ENCODE measurements around the gene COL4A1. TPM values are rescaled to one million over a fixed set of nuclear protein-coding genes. Genes with fewer than 3 reads are reported as not detected.

The COL4A1 gene
- polyA plus RNA-seq, 1 of the 3 experiments (the other 2 are of a cell fraction) = 30.3 TPM

GRCh38 chr13:110268576-110269185 lies 38.3 kb downstream of the COL4A1 start:
- ChIA-PET POLR2A (no interaction called here), CTCF (interaction anchor here (1.2 to 3.5 kb wide), 2 partner anchors 143 to 187 kb away, joined by 3 to 14 read pairs; no protein-coding TSS in a partner anchor)
- H3K36me3 ChIP-seq (replicated peaks in 1 of 2; ENCODE audit: control insufficient read depth in 1 of 2, insufficient read depth in 2 of 2, low read length in 1 of 2) = peaks cover 0 to 20% of the 10 kb centered on the region in 2 experiments

GRCh38 chr13:110268061-110268460 lies 38.9 kb downstream of the COL4A1 start:
- peaks cover 98% of the 10 kb centered on the region for H3K79me2 ChIP-seq (ENCODE audit: insufficient read depth)
- H4K20me1 ChIP-seq (ENCODE audit: insufficient read depth) = peaks cover 34% of the 10 kb centered on the region; the same call in 1 of the 2 replicates
- WGBS (ENCODE audit: low lambda C conversion rate) = 93% methylated on average over 4 of the region's 6 CpGs
- ChIA-PET POLR2A (no interaction called here), CTCF (interaction anchor here (0.9 to 3.5 kb wide), 5 partner anchors 21 to 188 kb away, joined by 3 to 14 read pairs (median 3); partner anchors contain the start of genes COL4A1 and COL4A2)
- no peak overlapping the region for H3K4me3 ChIP-seq (ENCODE audit: low read depth in 2 of 2, low read length in 1 of 2)
- no peaks in the 10 kb centered on the region for H3K9me2 ChIP-seq
- no peaks in the 10 kb centered on the region for H3K27me3 ChIP-seq (ENCODE audit: insufficient read depth)
- no peaks in the 10 kb centered on the region for H3K9me3 ChIP-seq
- peaks cover 0 to 44% of the 10 kb centered on the region in 2 experiments; a peak in 3 of 4 replicates for H3K4me1 ChIP-seq (ENCODE audit: control insufficient read depth in 1 of 2, insufficient read depth in 2 of 2, low read depth in 1 of 2, low read length in 1 of 2)
- DNase-seq = no peak
- no peak overlapping the region for H3K4me2 ChIP-seq
- no peak overlapping the region for H2AFZ ChIP-seq (ENCODE audit: low read depth)
- H3K27ac ChIP-seq (ENCODE audit: low read depth in 2 of 2, low read length in 1 of 2) = no peak overlapping the region; a peak in 1 of 4 replicates
- no peak overlapping the region for H3K9ac ChIP-seq
- H3K36me3 ChIP-seq (replicated peaks in 1 of 2; ENCODE audit: control insufficient read depth in 1 of 2, insufficient read depth in 2 of 2, low read length in 1 of 2) = peaks cover 0 to 15% of the 10 kb centered on the region in 2 experiments
- H3F3A ChIP-seq (replicated peaks; ENCODE audit: insufficient read depth) = peaks cover 6% of the 10 kb centered on the region
- TF ChIP-seq ZBTB33 (IDR thresholded peaks at IDR 0.05; ENCODE audit: borderline replicate concordance, low read depth) (no peak), SIN3A (IDR thresholded peaks at IDR 0.05; ENCODE audit: borderline replicate concordance, low read depth, low read length) (no peak), USF2 (IDR thresholded peaks at IDR 0.05; ENCODE audit: borderline replicate concordance, low read depth, low read length) (no peak), USF1 (IDR thresholded peaks at IDR 0.05; ENCODE audit: borderline replicate concordance, low read depth) (no peak), YY1 (IDR thresholded peaks at IDR 0.05; ENCODE audit: low read depth) (no peak), PBX3 (IDR thresholded peaks at IDR 0.05) (no peak)

More at GRCh38 chr13:110268576-110269185, 38.3 kb downstream of the COL4A1 start:
- Histone ChIP-seq H3K79me2 (ENCODE audit: insufficient read depth) (peaks cover 98% of the 10 kb centered on the region), H3F3A (replicated peaks; ENCODE audit: insufficient read depth) (peaks cover 6% of the 10 kb centered on the region), H3K9me2 (no peaks in the 10 kb centered on the region), H3K4me3 (ENCODE audit: low read depth in 2 of 2, low read length in 1 of 2) (no peak overlapping the region), H3K4me1 (ENCODE audit: control insufficient read depth in 1 of 2, insufficient read depth in 2 of 2, low read depth in 1 of 2, low read length in 1 of 2) (peaks cover 0 to 44% of the 10 kb centered on the region in 2 experiments; a peak in 3 of 4 replicates), H2AFZ (ENCODE audit: low read depth) (no peak overlapping the region), H3K4me2 (no peak overlapping the region), H3K27me3 (ENCODE audit: insufficient read depth) (no peaks in the 10 kb centered on the region), H3K9me3 (no peaks in the 10 kb centered on the region), H4K20me1 (ENCODE audit: insufficient read depth) (peaks cover 40% of the 10 kb centered on the region; the same call in 1 of the 2 replicates), H3K9ac (no peak overlapping the region), H3K27ac (ENCODE audit: low read depth in 2 of 2, low read length in 1 of 2) (no peak overlapping the region; a peak in 1 of 4 replicates)
- WGBS (ENCODE audit: low lambda C conversion rate) = 95% methylated on average over 14 of the region's 16 CpGs
- no peak for DNase-seq
- no peak for TF ChIP-seq CTCF (IDR thresholded peaks at IDR 0.05)
- TF ChIP-seq SIN3A (IDR thresholded peaks at IDR 0.05; ENCODE audit: borderline replicate concordance, low read depth, low read length) = no peak
- TF ChIP-seq RAD21 (IDR thresholded peaks at IDR 0.05; ENCODE audit: low read length) = no peak
- no peak for TF ChIP-seq GATA2 (CRISPR knock-in tag; IDR thresholded peaks at IDR 0.05)
- no peak for TF ChIP-seq POLR2AphosphoS5 (IDR thresholded peaks at IDR 0.05; ENCODE audit: low read depth, low read length)
- TF ChIP-seq EP300 (IDR thresholded peaks at IDR 0.05; ENCODE audit: borderline replicate concordance in 1 of 2, low read depth in 1 of 2, low read length in 1 of 2) = no peak
- no peak for TF ChIP-seq CHD2 (IDR thresholded peaks at IDR 0.05; ENCODE audit: low read length, partially characterized antibody)
- no peak for TF ChIP-seq NRF1 (IDR thresholded peaks at IDR 0.05; ENCODE audit: low read depth, low read length)
- no peak for TF ChIP-seq MXI1 (IDR thresholded peaks at IDR 0.05; ENCODE audit: low read depth, low read length)
- TF ChIP-seq NFIC (IDR thresholded peaks at IDR 0.05; ENCODE audit: borderline replicate concordance) = no peak
- no peak for TF ChIP-seq MEF2A (IDR thresholded peaks at IDR 0.05; ENCODE audit: borderline replicate concordance, low read depth)
- no peak for TF ChIP-seq JUND (IDR thresholded peaks at IDR 0.05)
- no peak for TF ChIP-seq ELF1 (IDR thresholded peaks at IDR 0.05)
- TF ChIP-seq TAF1 (IDR thresholded peaks at IDR 0.05; ENCODE audit: borderline replicate concordance, low read depth, low read length) = no peak
- no peak for TF ChIP-seq MAX (IDR thresholded peaks at IDR 0.05; ENCODE audit: low read depth)
- TF ChIP-seq TCF12 (IDR thresholded peaks at IDR 0.05) = no peak
- TF ChIP-seq RFX5 (IDR thresholded peaks at IDR 0.05; ENCODE audit: low read length) = no peak
- no peak for TF ChIP-seq SMC3 (IDR thresholded peaks at IDR 0.05; ENCODE audit: low read depth, low read length)
- TF ChIP-seq GABPA (IDR thresholded peaks at IDR 0.05; ENCODE audit: low read depth) = no peak
- TF ChIP-seq YY1 (IDR thresholded peaks at IDR 0.05; ENCODE audit: low read depth) = no peak
